Breast epithelium (tissue), 3 donors: ENCODE results near the gene CBS.

Source experiments
- CTCF ChIP-seq, 3 donors: fragments of 450-650 bp; IDR thresholded peaks; one replicate each; pipeline ENCODE4 v1.5.1; 2016 to 2017; ENCODE audit warnings: antibody characterized with exemption in 3 of 3, mild to moderate bottlenecking in 3 of 3, moderate library complexity in 3 of 3
- POLR2A ChIP-seq: fragments of 450-650 bp; IDR thresholded peaks from one replicate; pipeline ENCODE4 v1.6.1; 2016; ENCODE audit warnings: antibody characterized with exemption, mild to moderate bottlenecking, moderate library complexity
- POLR2AphosphoS5 ChIP-seq, 3 donors: sonication (generic); formaldehyde crosslinking; IDR thresholded peaks; one replicate each; pipeline ENCODE4 v1.6.1; 2017; ENCODE audit warnings: antibody characterized with exemption in 3 of 3

GRCh38 chr21:43005635-43006034 lies 70.0 kb downstream of the CBS start:
- TF ChIP-seq CTCF (IDR thresholded peaks at IDR 0.05) (no peak), POLR2A (no peak), POLR2AphosphoS5 (IDR thresholded peaks at IDR 0.05) (no peak)
